Kidney epithelial cell (primary cell): ENCODE data around the gene MPV17L2. TPM values are rescaled to one million over a fixed set of nuclear protein-coding genes. Genes with fewer than 3 reads are reported as not detected.

ENCODE experiments used
- DNase-seq: peaks from one replicate; pipeline ENCODE4 v3.0.0-alpha.2; 2010; ENCODE audit warnings: low read depth
- H3K27me3 ChIP-seq: 2 replicates; pipeline ENCODE4 v1.6.0; 2011; ENCODE audit warnings: low read length; ENCODE audit not compliant: control insufficient read depth, insufficient read depth
- H3K36me3 ChIP-seq: 2 replicates; pipeline ENCODE4 v1.5.1; 2011; ENCODE audit warnings: low read length; ENCODE audit not compliant: control insufficient read depth, insufficient read depth
- H3K4me3 ChIP-seq: 2 replicates; pipeline ENCODE4 v1.5.1; 2011; ENCODE audit warnings: low read depth, mild to moderate bottlenecking, control low read depth, low read length
- CTCF ChIP-seq: IDR thresholded peaks from 2 replicates; pipeline ENCODE4 v1.5.1; 2011; ENCODE audit warnings: mild to moderate bottlenecking, moderate library complexity, low read length, control low read depth, inconsistent platforms; ENCODE audit not compliant: insufficient read depth, poor library complexity, severe bottlenecking
- total RNA-seq: library from RNA; depleted of rRNA; stranded (reverse); fragments of >200 nt; gene quantifications from 2 replicates; pipeline ENCODE4 v1.2.3, GENCODE V29; 2015

MPV17L2 gene
- total RNA-seq, 1 donor from 2014 or later = 70.6 TPM

DNA sequence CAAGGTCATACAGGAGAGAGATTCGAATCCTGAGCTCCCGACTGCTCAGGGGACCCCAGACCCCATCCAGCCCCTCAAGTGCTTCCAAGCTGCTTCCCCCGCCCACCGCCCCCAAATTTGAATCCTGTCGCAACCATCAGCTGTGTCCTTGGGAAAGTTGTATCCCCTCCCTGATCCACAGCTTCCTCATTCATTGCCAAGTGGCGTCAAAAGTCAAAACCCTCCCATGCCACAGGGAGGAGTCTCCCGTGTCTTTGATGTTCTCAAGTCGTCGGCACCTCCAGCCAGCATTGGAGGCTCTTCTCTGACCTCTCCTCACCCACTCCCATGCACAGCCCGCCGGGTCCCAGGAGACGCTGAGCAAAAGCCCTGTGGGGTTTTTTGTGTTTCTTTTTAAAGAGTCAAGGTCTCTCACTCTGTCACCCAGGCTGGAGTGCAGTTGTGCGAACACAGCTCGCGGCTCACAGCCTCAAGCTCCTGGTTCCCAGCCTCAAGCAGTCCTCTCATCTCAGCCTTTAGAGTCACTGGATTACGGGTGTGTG lies 22.2 kb upstream of the MPV17L2 start:
- no peak for DNase-seq
- Histone ChIP-seq H3K36me3 (peaks cover 1% of the 10 kb centered on the region), H3K27me3 (peaks cover 3% of the 10 kb centered on the region), H3K4me3 (no peak overlapping the region)
- no peak for TF ChIP-seq CTCF

DNA sequence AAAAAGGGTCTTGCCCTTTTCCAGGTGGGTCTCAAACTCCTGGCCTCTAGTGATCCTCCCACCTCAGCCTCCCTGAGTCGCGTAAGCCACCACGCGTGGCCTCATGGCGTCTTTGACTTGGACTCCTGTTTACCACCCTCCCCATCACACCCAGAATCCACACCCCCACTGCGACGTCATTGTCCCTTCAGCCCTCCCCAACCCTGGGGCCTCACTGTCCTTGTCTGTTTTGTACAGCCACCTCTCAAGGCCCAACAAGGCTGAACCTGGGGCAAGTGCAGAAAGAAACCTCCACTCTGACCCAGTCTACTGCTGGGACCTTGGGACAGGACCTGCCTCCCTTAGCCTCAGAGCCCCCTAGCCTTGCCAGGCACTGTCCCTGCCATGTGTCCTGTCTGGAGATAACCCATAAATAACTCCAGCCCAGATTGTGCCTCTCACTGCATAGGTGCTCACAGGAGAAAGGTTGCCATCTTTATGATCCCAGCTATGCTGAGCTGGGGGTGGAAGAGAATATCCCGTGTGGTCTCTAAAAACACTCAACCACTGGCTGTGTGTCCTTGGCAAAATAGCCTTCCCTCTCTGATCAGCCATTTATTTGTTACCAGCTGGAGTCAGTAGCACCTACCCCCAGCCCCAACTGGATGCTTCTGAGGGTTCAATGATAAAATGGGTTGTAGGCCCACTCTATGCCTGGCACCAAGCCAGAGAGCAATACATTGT lies 21.3 kb upstream of the MPV17L2 start:
- no peak for TF ChIP-seq CTCF
- peaks cover 3% of the 10 kb centered on the region for H3K27me3 ChIP-seq
- no peak for DNase-seq

GRCh38 chr19:18172331-18173053 lies 20.5 kb upstream of the MPV17L2 start:
- DNase-seq = no peak
- TF ChIP-seq CTCF = no peak
- peaks cover 3% of the 10 kb centered on the region for H3K27me3 ChIP-seq
- peaks cover 1% of the 10 kb centered on the region for H3K36me3 ChIP-seq
- no peak overlapping the region for H3K4me3 ChIP-seq

More for the DNA sequence above, 21.3 kb upstream of the MPV17L2 start:
- Histone ChIP-seq H3K36me3 (peaks cover 1% of the 10 kb centered on the region), H3K4me3 (no peak overlapping the region)

DNA sequence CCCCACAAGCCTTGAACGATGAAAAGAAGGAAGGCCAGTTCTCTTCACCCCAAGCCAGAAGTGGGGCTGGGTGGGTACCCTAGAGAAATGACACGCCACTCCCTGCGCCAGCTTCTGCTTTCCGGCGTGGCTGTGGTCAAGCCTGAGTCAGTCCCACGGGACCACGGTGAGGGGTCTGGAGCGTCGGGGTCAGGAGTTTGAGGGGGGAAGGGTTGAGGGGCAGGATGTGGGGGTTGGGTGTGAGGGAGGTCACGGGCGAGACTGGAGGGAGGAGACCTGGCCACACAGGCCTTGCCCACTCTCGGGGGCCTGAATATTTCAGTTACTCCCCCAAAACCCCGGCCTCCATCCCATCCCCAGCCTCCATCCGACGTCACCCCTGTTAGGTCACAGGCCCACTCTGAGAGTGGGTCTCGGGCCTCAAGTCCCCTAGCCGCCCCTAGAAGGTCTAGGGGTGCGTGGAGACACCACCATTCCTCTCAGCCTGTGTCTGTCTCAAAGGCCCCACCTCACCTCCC lies 19.9 kb upstream of the MPV17L2 start:
- DNase-seq = no peak
- TF ChIP-seq CTCF = no peak
- Histone ChIP-seq H3K4me3 (no peak overlapping the region), H3K36me3 (peaks cover 1% of the 10 kb centered on the region), H3K27me3 (peaks cover 3% of the 10 kb centered on the region)

- Histone ChIP-seq H3K27me3 (peaks cover 3% of the 10 kb centered on the region), H3K4me3 (peak within 1 kb of the TSS; percentile 46), H3K36me3 (no peaks in the 10 kb centered on the region)
- no peak for DNase-seq
- TF ChIP-seq CTCF = no peak
Observed at GRCh38 chr19:18173572-18174288, 19.3 kb upstream of the MPV17L2 start, which contains the start of gene IFI30. TSS of gene IFI30 (plus strand) at chr19:18173813. CDS start at chr19:18173842, 29 bp downstream.
